IMR-90 (cell line): ENCODE measurements around the gene GLS. TPM values are rescaled to one million over a fixed set of nuclear protein-coding genes. Genes with fewer than 3 reads are reported as not detected.

Experiments
- ATAC-seq: fragments of 200-7000 bp; cut with Tn5 transposase; 2 replicates; pipeline ENCODE4 v1.9.1; 2020; ENCODE audit warnings: low read depth, mild to moderate bottlenecking, moderate library complexity
- BruUV-seq: library from RNA; stranded (reverse); fragments of 400-500 nt; replicated peaks from 2 replicates; lab custom pipeline; 2021; lab: Mats Ljungman, UMichigan
- CTCF ChIA-PET: fragments of 300-600 bp; formaldehyde crosslinking; extraction: SDS; loops from one replicate; lab custom pipeline; 2021; ENCODE audit warnings: antibody characterized with exemption; lab: Yijun Ruan, JAX
- POLR2A ChIA-PET: fragments of 300-600 bp; sonication (Branson Sonifier 250); formaldehyde crosslinking; loops from one replicate; lab custom pipeline; 2022; ENCODE audit warnings: antibody characterized with exemption; ENCODE audit not compliant: unreplicated experiment; lab: Charles Lee
- DNase-seq: peaks from one replicate; pipeline ENCODE4 v3.0.0; 2013
- H2AFZ ChIP-seq: replicated peaks from 2 replicates; pipeline ENCODE3; 2013; ENCODE audit warnings: low read length, mild to moderate bottlenecking; ENCODE audit not compliant: poor library complexity
- H2AK5ac ChIP-seq: 2 replicates; pipeline ENCODE4 v1.6.1; 2013; ENCODE audit warnings: low read depth, low read length, inconsistent platforms
- H2AK9ac ChIP-seq: replicated peaks from 2 replicates; pipeline ENCODE3; 2013; ENCODE audit warnings: mild to moderate bottlenecking, low read depth, low read length, moderate library complexity; ENCODE audit not compliant: poor library complexity
- H2BK120ac ChIP-seq: 2 replicates; pipeline ENCODE4 v1.6.1; 2013; ENCODE audit warnings: low read depth, low read length, inconsistent platforms
- H2BK15ac ChIP-seq: 3 replicates; pipeline ENCODE4 v1.6.1; 2013; ENCODE audit warnings: low read depth, low read length, inconsistent platforms
- H2BK20ac ChIP-seq: 2 replicates; pipeline ENCODE4 v1.6.1; 2013; ENCODE audit warnings: low read depth, mild to moderate bottlenecking, inconsistent platforms, low read length, moderate library complexity
- H2BK5ac ChIP-seq: 2 replicates; pipeline ENCODE4 v1.6.1; 2013; ENCODE audit warnings: mild to moderate bottlenecking, low read depth, low read length, inconsistent platforms; ENCODE audit not compliant: poor library complexity, severe bottlenecking
- H3K14ac ChIP-seq: replicated peaks from 2 replicates; pipeline ENCODE4 v1.6.1; 2013; ENCODE audit warnings: low read depth, low read length, inconsistent platforms
- H3K18ac ChIP-seq: 2 replicates; pipeline ENCODE4 v1.6.1; 2013; ENCODE audit warnings: low read depth, low read length, control low read depth
- H3K23ac ChIP-seq: 2 replicates; pipeline ENCODE4 v1.6.1; 2013; ENCODE audit warnings: low read depth, low read length, inconsistent platforms
- H3K27ac ChIP-seq: 2 replicates; pipeline ENCODE4 v1.5.1; 2013; ENCODE audit warnings: mild to moderate bottlenecking, control low read depth, low read length; ENCODE audit not compliant: insufficient read depth
- H3K27me3 ChIP-seq: 2 replicates; pipeline ENCODE4 v1.6.1; 2013; ENCODE audit warnings: low read length; ENCODE audit not compliant: control insufficient read depth, insufficient read depth
- H3K36me3 ChIP-seq: 2 replicates; pipeline ENCODE4 v1.6.1; 2013; ENCODE audit warnings: low read length, mixed read lengths; ENCODE audit not compliant: control insufficient read depth, insufficient read depth
- H3K4ac ChIP-seq: 2 replicates; pipeline ENCODE4 v1.6.1; 2013; ENCODE audit warnings: low read depth, low read length, inconsistent platforms
- H3K4me1 ChIP-seq: 2 replicates; pipeline ENCODE4 v1.6.1; 2013; ENCODE audit warnings: low read length, mixed read lengths; ENCODE audit not compliant: control insufficient read depth, insufficient read depth
- H3K4me2 ChIP-seq: 2 replicates; pipeline ENCODE4 v1.6.1; 2013; ENCODE audit warnings: low read depth, mild to moderate bottlenecking, control low read depth, low read length, moderate library complexity
- H3K4me3 ChIP-seq: 2 replicates; pipeline ENCODE4 v1.5.1; 2013; ENCODE audit warnings: low read depth, mild to moderate bottlenecking, control low read depth, low read length, moderate library complexity; ENCODE audit not compliant: insufficient read depth
- H3K56ac ChIP-seq: 2 replicates; pipeline ENCODE4 v1.6.1; 2013; ENCODE audit warnings: low read length, inconsistent platforms; ENCODE audit not compliant: insufficient read depth; ENCODE audit errors: extremely low read depth
- H3K79me1 ChIP-seq, 2 experiments: 2 replicates each; pipeline ENCODE4 v1.6.1; 2013; ENCODE audit warnings: low read length in 2 of 2, inconsistent platforms in 1 of 2, low read depth in 1 of 2
- H3K9ac ChIP-seq: 2 replicates; pipeline ENCODE4 v1.6.1; 2013; ENCODE audit warnings: low read depth, low read length, control low read depth
- H3K9me1 ChIP-seq: 2 replicates; pipeline ENCODE4 v1.6.1; 2013; ENCODE audit warnings: low read length, inconsistent platforms; ENCODE audit not compliant: insufficient read depth
- H3K9me3 ChIP-seq: 2 replicates; pipeline ENCODE4 v1.6.1; 2013; ENCODE audit warnings: low read length; ENCODE audit not compliant: control insufficient read depth, insufficient read depth
- H4K20me1 ChIP-seq: 2 replicates; pipeline ENCODE4 v1.6.1; 2013; ENCODE audit warnings: low read length, inconsistent platforms; ENCODE audit not compliant: insufficient read depth
- H4K5ac ChIP-seq: 2 replicates; pipeline ENCODE4 v1.6.1; 2013; ENCODE audit warnings: mild to moderate bottlenecking, low read depth, low read length, control low read depth
- H4K8ac ChIP-seq, 2 experiments: 2 replicates each; pipeline ENCODE4 v1.6.1; 2013; ENCODE audit warnings: low read depth in 2 of 2, low read length in 2 of 2, control low read depth in 1 of 2, inconsistent platforms in 1 of 2
- H4K91ac ChIP-seq: 2 replicates; pipeline ENCODE4 v1.6.1; 2013; ENCODE audit warnings: low read depth, low read length, inconsistent platforms; ENCODE audit not compliant: insufficient read depth
- BHLHE40 ChIP-seq: fragments of 150-350 bp; IDR thresholded peaks from 2 replicates; pipeline ENCODE4 v1.6.1; 2016; ENCODE audit warnings: mild to moderate bottlenecking, low read depth, low read length
- CEBPB ChIP-seq: IDR thresholded peaks from 2 replicates; pipeline ENCODE4 v1.6.1; 2012; ENCODE audit warnings: low read depth, low read length, improper control_type of control experiment
- CHD1 ChIP-seq: IDR thresholded peaks from 2 replicates; pipeline ENCODE4 v1.6.1; 2012; ENCODE audit warnings: low read depth, low read length, improper control_type of control experiment
- ELK1 ChIP-seq: fragments of 150-350 bp; IDR thresholded peaks from 2 replicates; pipeline ENCODE4 v1.6.1; 2016; ENCODE audit warnings: low read depth, mild to moderate bottlenecking, low read length, moderate library complexity, borderline replicate concordance
- FOS ChIP-seq: fragments of 150-350 bp; IDR thresholded peaks from 2 replicates; pipeline ENCODE4 v1.6.1; 2016; ENCODE audit warnings: low read depth, low read length
- MAFK ChIP-seq: IDR thresholded peaks from 2 replicates; pipeline ENCODE4 v1.6.1; 2012; ENCODE audit warnings: low read depth, low read length, improper control_type of control experiment
- MAZ ChIP-seq: IDR thresholded peaks from 2 replicates; pipeline ENCODE4 v1.6.1; 2012; ENCODE audit warnings: low read depth, mild to moderate bottlenecking, low read length, improper control_type of control experiment, moderate library complexity, borderline replicate concordance
- MXI1 ChIP-seq: IDR thresholded peaks from 2 replicates; pipeline ENCODE4 v1.6.1; 2012; ENCODE audit warnings: low read depth, mild to moderate bottlenecking, low read length, moderate library complexity, borderline replicate concordance
- NFE2L2 ChIP-seq: fragments of 150-350 bp; IDR thresholded peaks from 2 replicates; pipeline ENCODE4 v1.6.1; 2016; ENCODE audit warnings: low read depth, mild to moderate bottlenecking, low read length
- POLR2A ChIP-seq: IDR thresholded peaks from 2 replicates; pipeline ENCODE4 v1.6.1; 2012; ENCODE audit warnings: mild to moderate bottlenecking, low read depth, low read length
- RAD21 ChIP-seq: IDR thresholded peaks from 2 replicates; pipeline ENCODE4 v1.6.1; 2012; ENCODE audit warnings: low read length, improper control_type of control experiment
- RCOR1 ChIP-seq: IDR thresholded peaks from 2 replicates; pipeline ENCODE4 v1.6.1; 2012; ENCODE audit warnings: mild to moderate bottlenecking, low read length, improper control_type of control experiment; ENCODE audit not compliant: insufficient replicate concordance
- RFX5 ChIP-seq: IDR thresholded peaks from 2 replicates; pipeline ENCODE4 v1.8.0; 2012; ENCODE audit warnings: low read depth, mild to moderate bottlenecking, low read length, moderate library complexity
- WGBS, 2 experiments: methylation state at CpG; one replicate each; pipeline versions ENCODE4 v1.1.5 to v1.1.7; 2013; ENCODE audit warnings: missing lambda C conversion rate in 2 of 2; ENCODE audit not compliant: insufficient read length in 1 of 2; ENCODE audit errors: extremely low coverage in 2 of 2; 5-methylcytosine and 5-hydroxymethylcytosine counted together
- dilution Hi-C: fragments of 300-500 bp; cut with HindIII; formaldehyde crosslinking; loops from one replicate; pipeline ENCODE4 v1.14.3; 2018; ENCODE audit warnings: low sequenced_read_pairs; ENCODE audit not compliant: unreplicated experiment
- in situ Hi-C: fragments of 300-500 bp; cut with MboI; formaldehyde crosslinking; loops from 3 replicates; pipeline ENCODE4 v1.14.3; 2019; ENCODE audit warnings: low sequenced_read_pairs, inconsistent platforms, mixed read lengths
- intact Hi-C: fragments of 100-400 bp; cut with micrococcal nuclease; formaldehyde crosslinking; loops from 2 replicates; pipeline ENCODE4 v1.10.0; 2022
- polyA plus RNA-seq, 3 experiments: library from polyadenylated mRNA; depleted of rRNA; stranded (reverse); fragments of >200 nt; gene quantifications; 2 replicates each; pipeline ENCODE4 v1.2.3, GENCODE V29; 2012; ENCODE audit warnings: low replicate concordance in 1 of 3
- total RNA-seq: library from RNA; depleted of rRNA; stranded (reverse); fragments of >200 nt; gene quantifications from 2 replicates; pipeline ENCODE4 v1.2.3, GENCODE V29; 2012
- TF ChIP-seq, protein P1 (sequence below): fragments of 150-350 bp; IDR thresholded peaks from 2 replicates; pipeline ENCODE4 v1.6.1; 2017; ENCODE audit warnings: mild to moderate bottlenecking, antibody characterized with exemption, low read length, low read depth
- TF ChIP-seq, protein P2 (sequence below): conservative IDR thresholded peaks from 2 replicates; pipeline ENCODE4 v1.5.1; 2012; ENCODE audit warnings: mild to moderate bottlenecking, low read depth, low read length, improper control_type of control experiment

The GLS gene
- total and polyA plus RNA-seq, 2 of the 4 experiments (the other 2 are of a cell fraction), result 87.5 to 130 TPM

GRCh38 chr2:190961918-190962487 lies 81.4 kb downstream of the GLS start:
- Histone ChIP-seq H2BK15ac (no peak overlapping the region), H3K9me1 (0 out of 2 replicates have a peak, but pooled peaks cover 3% of the 10 kb centered on the region), H3K18ac (no peak overlapping the region), H2AK5ac (no peak overlapping the region), H3K4ac (no peak overlapping the region), H2AK9ac (no peak overlapping the region), H3K27ac (no peak overlapping the region), H2BK20ac (no peak overlapping the region), H3K4me1 (no peaks in the 10 kb centered on the region), H2AFZ (no peak overlapping the region), H4K91ac (no peak overlapping the region), H3K4me2 (no peak overlapping the region), H3K36me3 (peaks cover 18% of the 10 kb centered on the region), H3K9me3 (no peaks in the 10 kb centered on the region), H3K9ac (no peak overlapping the region), H2BK120ac (no peak overlapping the region), H4K20me1 (no peaks in the 10 kb centered on the region), H4K5ac (no peak overlapping the region), H2BK5ac (no peak overlapping the region), H3K23ac (no peak overlapping the region), H3K27me3 (no peaks in the 10 kb centered on the region), H3K14ac (no peak overlapping the region), H3K56ac (no peak overlapping the region), H3K4me3 (no peak overlapping the region), H4K8ac (no peak overlapping the region), H3K79me1 (0 out of 4 replicates have a peak, but pooled peaks cover 0 to 3% of the 10 kb centered on the region in 2 experiments)
- in situ Hi-C loops (no loop called here), intact Hi-C loops (no loop called here), dilution Hi-C loops (no loop called here)
- DNase-seq (no peak), ATAC-seq (peak; percentile 12; the same call in 1 of the 2 replicates)
- CTCF ChIA-PET, result no interaction called here
- POLR2A ChIA-PET, result no interaction called here
- TF ChIP-seq CHD1, result no peak
- TF ChIP-seq MXI1, result no peak
- no peak for TF ChIP-seq FOS
- TF ChIP-seq POLR2A, result no peak
- TF ChIP-seq CEBPB, result no peak
- TF ChIP-seq MAFK, result no peak
- no peak for TF ChIP-seq RAD21
- TF ChIP-seq MAZ, result no peak
- TF ChIP-seq, protein P1, sequence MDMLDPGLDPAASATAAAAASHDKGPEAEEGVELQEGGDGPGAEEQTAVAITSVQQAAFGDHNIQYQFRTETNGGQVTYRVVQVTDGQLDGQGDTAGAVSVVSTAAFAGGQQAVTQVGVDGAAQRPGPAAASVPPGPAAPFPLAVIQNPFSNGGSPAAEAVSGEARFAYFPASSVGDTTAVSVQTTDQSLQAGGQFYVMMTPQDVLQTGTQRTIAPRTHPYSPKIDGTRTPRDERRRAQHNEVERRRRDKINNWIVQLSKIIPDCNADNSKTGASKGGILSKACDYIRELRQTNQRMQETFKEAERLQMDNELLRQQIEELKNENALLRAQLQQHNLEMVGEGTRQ, result no peak
- no peak for TF ChIP-seq RFX5
- TF ChIP-seq, protein P2, sequence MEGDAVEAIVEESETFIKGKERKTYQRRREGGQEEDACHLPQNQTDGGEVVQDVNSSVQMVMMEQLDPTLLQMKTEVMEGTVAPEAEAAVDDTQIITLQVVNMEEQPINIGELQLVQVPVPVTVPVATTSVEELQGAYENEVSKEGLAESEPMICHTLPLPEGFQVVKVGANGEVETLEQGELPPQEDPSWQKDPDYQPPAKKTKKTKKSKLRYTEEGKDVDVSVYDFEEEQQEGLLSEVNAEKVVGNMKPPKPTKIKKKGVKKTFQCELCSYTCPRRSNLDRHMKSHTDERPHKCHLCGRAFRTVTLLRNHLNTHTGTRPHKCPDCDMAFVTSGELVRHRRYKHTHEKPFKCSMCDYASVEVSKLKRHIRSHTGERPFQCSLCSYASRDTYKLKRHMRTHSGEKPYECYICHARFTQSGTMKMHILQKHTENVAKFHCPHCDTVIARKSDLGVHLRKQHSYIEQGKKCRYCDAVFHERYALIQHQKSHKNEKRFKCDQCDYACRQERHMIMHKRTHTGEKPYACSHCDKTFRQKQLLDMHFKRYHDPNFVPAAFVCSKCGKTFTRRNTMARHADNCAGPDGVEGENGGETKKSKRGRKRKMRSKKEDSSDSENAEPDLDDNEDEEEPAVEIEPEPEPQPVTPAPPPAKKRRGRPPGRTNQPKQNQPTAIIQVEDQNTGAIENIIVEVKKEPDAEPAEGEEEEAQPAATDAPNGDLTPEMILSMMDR, result no peak
- no peak for TF ChIP-seq ELK1
- no peak for TF ChIP-seq NFE2L2
- TF ChIP-seq BHLHE40, result no peak
- no peak for TF ChIP-seq RCOR1
- 100% methylated on average over 1 of the region's 2 CpGs; no CpG with 5 or more reads in 1 of the 2 experiments for WGBS, 2 experiments
- BruUV-seq, result no TSS peak
